HG03175 (cell line): ENCODE results near the gene P2RX2.
"Not testable (repeated sequence)": the region's sequence is repeated elsewhere in the genome, so short reads cannot be mapped to it uniquely, and the experiment has no call there.

Source experiments
- ATAC-seq: cut with Tn5 transposase; IDR thresholded peaks from one replicate; pipeline ENCODE4 v1.9.1; 2021; ENCODE audit warnings: mild to moderate bottlenecking, moderate library complexity; ENCODE audit not compliant: unreplicated experiment

Gene P2RX2

DNA sequence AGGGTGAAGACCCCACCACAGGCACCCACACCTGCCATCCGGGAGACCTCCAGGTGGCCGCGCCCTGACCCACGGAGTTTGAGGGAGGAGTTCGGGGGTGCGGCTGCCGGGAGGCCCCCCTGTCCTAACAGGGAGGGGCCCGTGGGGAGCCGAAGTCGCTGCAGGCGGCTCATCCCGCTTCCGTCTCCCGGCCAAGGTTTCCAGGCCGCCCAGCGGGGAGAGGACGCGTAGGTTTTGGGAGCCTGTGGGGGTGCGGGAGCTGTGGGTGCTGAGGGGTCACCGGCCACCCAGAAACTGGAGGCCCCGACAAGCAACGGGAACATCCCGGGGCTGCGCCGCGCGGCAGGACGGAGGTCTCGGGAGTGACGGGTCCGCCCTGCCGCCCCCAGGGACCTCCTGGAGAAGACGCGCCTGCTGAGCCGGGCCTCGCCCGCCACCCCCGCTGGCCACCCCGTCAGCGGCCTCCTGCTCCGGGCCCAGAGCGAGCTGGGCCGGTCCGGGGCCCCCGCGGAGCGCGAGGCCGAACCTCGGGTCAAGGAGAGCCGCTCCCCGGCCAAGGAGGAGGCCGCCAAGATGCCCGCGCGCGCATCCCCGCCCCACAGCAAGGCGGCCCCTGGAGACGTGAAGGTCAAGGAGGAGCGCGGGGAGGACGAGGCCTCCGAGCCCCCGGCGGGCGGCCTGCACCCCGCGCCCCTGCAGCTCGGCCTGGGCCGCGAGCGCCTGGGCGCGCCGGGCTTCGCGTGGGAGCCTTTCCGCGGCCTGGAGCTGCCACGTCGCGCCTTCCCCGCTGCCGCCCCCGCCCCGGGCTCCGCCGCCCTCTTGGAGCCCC lies 35.8 kb upstream of the P2RX2 start:
- ATAC-seq, result no peak

DNA sequence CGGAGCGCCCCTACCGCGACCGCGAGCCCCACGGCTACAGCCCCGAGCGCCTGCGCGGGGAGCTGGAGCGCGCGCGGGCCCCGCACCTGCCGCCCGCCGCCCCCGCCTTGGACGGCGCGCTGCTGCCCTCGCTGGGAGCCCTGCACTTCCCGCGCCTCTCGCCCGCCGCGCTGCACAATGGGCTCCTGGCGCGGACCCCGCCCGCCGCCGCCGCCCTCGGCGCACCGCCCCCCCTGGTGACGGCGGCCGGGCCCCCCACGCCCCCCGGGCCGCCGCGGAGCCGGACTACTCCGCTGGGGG lies 35.2 kb upstream of the P2RX2 start:
- ATAC-seq, result no peak

- ATAC-seq, result no peak
These were observed 34.8 kb upstream of the P2RX2 start for GRCh38 chr12:132583736-132584135.

GRCh38 chr12:132584429-132584828 lies 34.1 kb upstream of the P2RX2 start:
- no peak for ATAC-seq

DNA sequence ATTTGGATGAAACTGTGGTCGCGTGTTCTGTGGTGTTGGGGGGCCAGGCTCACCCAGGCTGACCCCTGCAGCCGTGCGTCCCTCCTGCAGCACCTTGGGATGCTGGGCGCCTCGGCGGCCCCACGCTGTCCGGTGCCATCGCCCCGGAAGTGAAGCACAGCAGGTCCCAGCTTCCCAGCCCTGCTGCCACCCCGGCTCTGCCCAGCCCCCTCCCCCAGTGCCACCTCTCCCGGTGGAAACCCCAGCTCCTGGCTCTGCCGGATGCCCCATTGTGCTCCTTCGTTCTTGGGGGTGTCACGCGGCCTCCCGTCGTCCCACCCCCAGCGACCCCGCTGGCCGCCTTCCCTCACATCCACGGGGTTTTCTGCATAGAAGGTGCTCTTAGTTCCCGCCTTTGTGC lies 33.4 kb upstream of the P2RX2 start:
- ATAC-seq, result no peak

DNA sequence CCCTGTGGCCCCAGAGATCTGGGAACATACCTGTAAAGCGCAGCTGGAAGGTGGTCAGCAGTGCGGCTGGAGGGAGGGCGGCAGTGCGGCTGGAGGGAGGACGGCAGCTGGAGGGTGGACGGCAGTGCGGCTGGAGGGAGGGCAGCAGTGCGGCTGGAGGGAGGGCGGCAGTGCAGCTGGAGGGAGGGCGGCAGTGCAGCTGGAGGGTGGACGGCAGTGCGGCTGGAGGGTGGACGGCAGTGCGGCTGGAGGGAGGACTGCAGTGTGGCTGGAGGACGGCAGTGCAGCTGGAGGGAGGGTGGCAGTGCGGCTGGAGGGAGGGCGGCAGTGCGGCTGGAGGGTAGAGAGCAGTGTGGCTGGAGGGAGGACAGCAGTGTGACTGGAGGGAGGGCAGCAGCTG lies 31.6 kb upstream of the P2RX2 start:
- no peak for ATAC-seq

GRCh38 chr12:132587781-132588180 lies 30.8 kb upstream of the P2RX2 start:
- no peak for ATAC-seq

GRCh38 chr12:132588319-132588718 lies 30.3 kb upstream of the P2RX2 start:
- ATAC-seq, result no peak

GRCh38 chr12:132588821-132589669 lies 29.5 kb upstream of the P2RX2 start:
- ATAC-seq, result no peak

GRCh38 chr12:132591107-132591935 lies 27.3 kb upstream of the P2RX2 start:
- ATAC-seq, result no peak

- ATAC-seq, result no peak
These were observed 26.1 kb upstream of the P2RX2 start for GRCh38 chr12:132592282-132592970.

DNA sequence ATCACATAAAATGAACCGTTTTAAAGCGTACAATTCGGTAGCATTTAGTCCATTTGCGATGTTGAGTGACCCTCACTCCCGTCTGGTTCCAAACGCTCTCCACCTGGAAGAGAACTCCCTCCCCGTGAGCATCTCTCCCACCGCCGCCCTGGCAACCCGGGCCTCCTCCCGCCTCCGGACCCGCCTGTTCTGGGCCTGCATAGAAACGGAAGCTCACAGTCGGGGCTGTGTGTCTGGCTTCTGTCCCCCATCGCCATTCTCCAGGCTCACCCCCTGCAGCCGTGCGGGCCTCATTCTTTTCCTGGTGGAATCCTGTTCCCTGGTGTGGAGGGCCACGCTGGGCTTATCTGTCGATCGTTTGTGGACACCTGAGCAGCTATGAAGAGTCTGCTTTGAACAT lies 25.5 kb upstream of the P2RX2 start:
- no peak for ATAC-seq

- no peak for ATAC-seq
These were observed 25.1 kb upstream of the P2RX2 start for GRCh38 chr12:132593521-132593920.

- ATAC-seq, result peak; percentile 86
These were observed 24.6 kb upstream of the P2RX2 start for GRCh38 chr12:132593938-132594358.

GRCh38 chr12:132595183-132595582 lies 23.4 kb upstream of the P2RX2 start:
- no peak for ATAC-seq

DNA sequence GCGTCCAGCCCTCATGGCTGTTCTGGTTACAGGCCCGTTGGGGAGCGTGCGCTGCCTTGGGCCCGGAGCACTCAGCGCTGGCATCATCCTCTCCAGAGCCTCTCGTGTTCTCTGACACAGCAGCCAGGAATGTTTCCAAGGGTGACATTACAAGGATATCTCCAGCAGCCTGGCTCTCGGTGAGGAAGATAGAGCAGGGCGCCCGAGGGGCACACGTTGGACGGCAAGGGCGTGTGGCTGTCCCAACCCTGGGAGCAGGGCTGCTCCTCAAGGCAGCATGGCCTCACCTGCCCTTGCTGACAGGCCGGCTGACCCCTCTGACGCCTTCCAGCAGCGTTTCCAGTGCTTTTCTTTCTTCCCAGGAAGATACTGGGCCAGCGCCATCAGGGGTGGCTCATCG lies 22.6 kb upstream of the P2RX2 start:
- no peak for ATAC-seq

DNA sequence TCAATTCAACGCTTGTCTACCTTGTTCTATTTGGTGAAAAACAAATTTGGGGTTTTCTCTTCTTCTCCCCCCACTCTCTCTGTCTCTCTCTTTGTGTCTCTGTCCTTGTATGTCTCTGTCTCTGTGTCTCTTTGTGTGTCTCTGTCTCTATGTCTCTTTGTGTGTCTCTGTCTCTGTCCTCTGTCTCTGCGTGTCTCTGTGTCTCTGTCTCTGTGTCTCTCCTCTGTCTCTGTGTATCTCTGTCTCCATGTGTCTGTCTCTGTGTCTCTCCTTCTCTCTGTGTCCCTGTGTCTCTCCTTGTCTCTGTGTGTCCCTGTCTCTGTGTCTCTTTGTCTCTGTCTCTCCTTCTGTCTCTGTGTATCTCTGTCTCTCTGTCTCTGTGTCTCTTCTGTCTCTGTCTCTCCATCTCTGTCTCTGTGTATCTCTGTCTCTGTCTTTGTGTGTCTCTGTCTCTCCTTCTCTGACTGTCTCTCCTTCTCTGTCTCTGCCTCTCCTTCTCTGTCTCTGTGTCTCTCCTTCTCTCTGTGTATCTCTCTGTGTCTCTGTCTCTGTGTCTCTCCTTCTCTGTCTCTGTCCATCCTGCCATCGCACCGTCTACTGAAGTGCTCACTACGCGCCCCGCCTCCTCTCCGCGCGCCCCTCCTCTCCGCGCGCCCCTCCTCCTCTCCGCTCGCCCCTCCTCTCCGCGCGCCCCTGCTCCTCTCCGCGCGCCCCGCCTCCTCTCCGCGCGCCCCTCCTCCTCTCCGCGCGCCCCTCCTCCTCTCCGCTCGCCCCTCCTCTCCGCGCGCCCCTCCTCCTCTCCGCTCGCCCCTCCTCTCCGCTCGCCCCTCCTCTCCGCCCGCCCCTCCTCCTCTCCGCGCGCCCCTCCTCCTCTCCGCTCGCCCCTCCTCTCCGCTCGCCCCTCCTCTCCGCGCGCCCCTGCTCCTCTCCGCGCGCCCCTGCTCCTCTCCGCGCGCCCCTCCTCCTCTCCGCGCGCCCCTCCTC lies 21.0 kb upstream of the P2RX2 start:
- ATAC-seq, result no peak

DNA sequence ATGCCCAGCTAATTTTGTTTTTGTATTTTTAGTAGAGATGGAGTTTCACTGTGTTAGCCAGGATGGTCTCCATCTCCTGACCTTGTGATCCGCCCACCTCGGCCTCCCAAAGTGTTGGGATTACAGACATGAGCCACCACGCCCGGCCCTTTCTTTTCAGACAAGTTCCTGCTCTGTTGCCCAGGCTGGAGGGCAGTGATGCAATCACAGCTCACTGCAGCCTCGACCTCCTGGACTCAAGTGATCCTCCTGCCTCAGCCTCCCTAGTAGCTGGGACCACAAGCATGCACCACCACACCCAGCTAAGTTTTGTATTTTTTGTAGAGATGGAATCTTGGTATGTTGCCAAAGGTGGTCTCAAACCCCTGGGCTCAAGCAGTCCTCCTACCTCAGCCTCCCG lies 19.1 kb upstream of the P2RX2 start:
- not testable (repeated sequence) for ATAC-seq
